ENCODE results near the gene ELF5.

The ELF5 gene

DNA sequence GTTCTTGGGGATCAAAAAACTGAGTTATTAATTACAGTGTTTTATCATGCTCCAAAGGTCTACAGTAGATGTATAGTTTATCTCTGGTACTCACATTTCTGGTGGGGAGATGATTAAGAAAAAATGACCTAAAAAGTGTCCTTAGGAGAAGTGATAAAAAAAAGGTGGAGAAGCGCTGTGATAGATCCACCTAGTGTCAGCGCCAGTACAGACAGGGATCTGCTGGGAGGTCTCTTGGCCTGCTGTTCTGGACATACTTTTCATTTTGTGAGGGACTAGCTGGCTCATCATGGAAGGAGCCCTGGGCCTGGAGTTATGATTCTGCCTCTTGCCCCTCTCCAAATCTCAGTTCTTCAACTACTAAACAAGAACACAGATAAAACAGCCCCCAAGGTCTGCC, 2.9 kb downstream of the ELF5 start:
- H3K27ac Mint-ChIP-seq = no peak overlapping the region
- no peaks in the 10 kb centered on the region for H3K27me3 Mint-ChIP-seq
- H3K4me1 Mint-ChIP-seq = no peaks in the 10 kb centered on the region
- H3K9me3 Mint-ChIP-seq = no peaks in the 10 kb centered on the region
- ATAC-seq (ENCODE audit: low read depth) (no peak), DNase-seq (ENCODE audit: low spot score in 2 of 2) (no peak)
- H3K36me3 Mint-ChIP-seq = no peaks in the 10 kb centered on the region
- no peak overlapping the region for H3K4me3 Mint-ChIP-seq

DNA sequence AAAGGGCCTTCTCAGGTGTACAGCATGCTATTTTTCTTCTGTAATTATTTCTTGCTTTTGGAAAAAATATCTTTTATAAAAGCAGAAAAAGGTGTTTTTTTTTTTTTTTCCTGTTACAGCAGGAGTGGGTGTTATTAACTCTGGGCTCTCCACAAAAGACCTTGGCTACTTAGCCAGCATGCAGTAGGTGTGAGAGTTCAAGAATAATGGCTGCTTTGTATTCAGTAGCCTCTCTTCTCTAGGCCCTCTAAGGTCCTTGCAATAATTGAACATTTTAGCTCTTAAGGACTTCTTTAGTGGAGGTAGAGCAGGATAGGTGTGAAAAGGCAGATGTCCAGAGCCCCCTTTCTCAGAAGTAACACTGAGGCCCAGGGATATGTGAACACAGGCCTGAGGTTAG, 3.4 kb downstream of the ELF5 start:
- Mint-ChIP-seq H3K4me3 (no peak overlapping the region), H3K4me1 (no peaks in the 10 kb centered on the region), H3K27ac (no peak overlapping the region), H3K27me3 (no peaks in the 10 kb centered on the region), H3K9me3 (no peaks in the 10 kb centered on the region), H3K36me3 (no peaks in the 10 kb centered on the region)
- ATAC-seq (ENCODE audit: low read depth) = no peak
- no peak for DNase-seq (ENCODE audit: low spot score in 2 of 2)

DNA sequence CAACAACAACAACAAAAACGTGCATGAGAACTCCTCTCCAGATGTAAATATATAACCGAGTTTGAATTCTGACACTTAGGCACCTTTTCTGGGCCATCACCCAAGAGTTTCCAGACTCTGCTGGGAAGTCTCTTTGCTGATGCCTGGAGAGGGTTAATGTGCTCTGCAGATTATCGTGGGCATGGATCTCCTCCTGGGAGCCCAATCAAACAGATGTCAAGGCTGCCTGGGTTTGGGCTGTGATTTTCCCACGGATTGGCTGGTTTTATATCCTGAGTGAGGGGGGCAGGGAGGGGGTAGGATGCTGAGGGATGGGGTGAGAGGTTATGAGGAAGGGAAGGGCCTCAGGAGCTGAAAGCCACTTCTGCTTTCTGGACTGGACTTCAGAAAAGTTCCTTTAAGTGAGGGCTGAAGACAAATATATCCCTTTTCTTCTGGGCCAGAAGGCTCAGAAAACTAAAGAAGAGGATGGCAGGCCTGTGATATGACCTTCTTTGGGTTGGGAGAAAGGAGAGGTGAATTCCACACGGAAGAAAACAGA, 4.2 kb downstream of the ELF5 start:
- H3K36me3 Mint-ChIP-seq = no peaks in the 10 kb centered on the region
- no peaks in the 10 kb centered on the region for H3K4me1 Mint-ChIP-seq
- DNase-seq (ENCODE audit: low spot score in 2 of 2) (no peak), ATAC-seq (ENCODE audit: low read depth) (no peak)
- H3K4me3 Mint-ChIP-seq = no peak overlapping the region
- no peaks in the 10 kb centered on the region for H3K9me3 Mint-ChIP-seq
- H3K27me3 Mint-ChIP-seq = no peaks in the 10 kb centered on the region
- no peak overlapping the region for H3K27ac Mint-ChIP-seq

DNA sequence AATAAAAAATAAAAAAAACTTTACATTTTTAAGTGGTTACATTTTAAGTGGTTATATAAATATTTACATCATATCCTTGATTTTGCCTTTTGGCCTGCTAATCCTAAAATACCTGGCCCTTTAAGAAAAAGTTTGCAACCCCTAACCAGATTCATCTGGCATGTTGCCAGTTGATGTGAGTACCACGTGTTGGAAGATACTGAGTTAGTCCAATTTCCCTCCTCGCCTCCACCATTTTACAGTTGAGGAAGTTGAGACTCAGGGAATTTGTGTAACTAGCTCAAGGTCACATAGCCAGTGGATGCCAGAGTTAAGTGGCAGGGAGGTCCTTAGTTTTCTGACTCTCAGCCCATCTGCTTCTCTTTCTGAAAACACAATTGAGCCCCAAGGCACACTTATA, 5.1 kb downstream of the ELF5 start:
- Mint-ChIP-seq H3K9me3 (no peaks in the 10 kb centered on the region), H3K36me3 (no peaks in the 10 kb centered on the region), H3K4me3 (no peak overlapping the region), H3K4me1 (no peaks in the 10 kb centered on the region), H3K27me3 (no peaks in the 10 kb centered on the region), H3K27ac (no peak overlapping the region)
- DNase-seq (ENCODE audit: low spot score in 2 of 2) (no peak), ATAC-seq (ENCODE audit: low read depth) (no peak)

DNA sequence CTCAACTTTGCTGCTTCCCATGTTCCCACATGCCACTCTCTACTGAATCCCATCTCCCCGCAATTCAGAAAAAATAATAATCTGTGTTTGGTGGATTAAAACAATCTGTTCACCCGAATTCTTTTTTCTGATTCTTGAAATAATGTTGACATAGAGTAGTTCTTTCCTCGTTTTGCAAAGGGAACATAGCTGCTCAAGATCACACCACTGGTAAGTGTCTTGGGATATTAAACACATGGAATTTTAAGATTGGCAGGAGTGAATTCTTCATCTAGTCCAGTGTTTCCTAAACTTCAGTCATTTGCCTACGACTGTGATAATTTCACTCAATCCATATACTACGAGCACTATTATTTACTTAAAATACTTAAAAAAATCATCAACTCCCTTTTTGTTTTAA, 6.0 kb downstream of the ELF5 start:
- no peaks in the 10 kb centered on the region for H3K4me1 Mint-ChIP-seq
- no peak overlapping the region for H3K4me3 Mint-ChIP-seq
- ATAC-seq (ENCODE audit: low read depth) = no peak
- no peak for DNase-seq (ENCODE audit: low spot score in 2 of 2)
- H3K9me3 Mint-ChIP-seq = no peaks in the 10 kb centered on the region
- H3K27me3 Mint-ChIP-seq = no peaks in the 10 kb centered on the region
- no peak overlapping the region for H3K27ac Mint-ChIP-seq
- no peaks in the 10 kb centered on the region for H3K36me3 Mint-ChIP-seq

DNA sequence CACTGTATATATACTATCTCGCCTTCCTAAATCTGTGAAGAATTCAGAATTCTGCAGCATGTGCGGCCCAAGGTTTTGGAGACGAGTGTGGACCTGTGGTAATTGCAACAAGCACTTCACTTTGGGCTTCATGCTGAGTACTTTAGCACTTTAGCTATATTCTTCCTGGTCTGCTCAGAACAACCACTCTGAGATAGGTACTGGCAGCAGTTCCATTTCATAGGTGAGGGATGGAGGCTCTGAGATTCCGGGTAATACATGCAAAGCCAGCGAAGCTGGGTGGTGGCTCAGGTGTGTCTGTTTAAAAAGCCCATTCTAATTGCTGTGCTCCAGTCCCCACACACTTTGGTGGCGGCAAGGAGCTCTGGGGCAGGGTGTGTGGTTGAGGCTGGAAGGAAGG, 6.4 kb downstream of the ELF5 start:
- Mint-ChIP-seq H3K9me3 (no peaks in the 10 kb centered on the region), H3K4me3 (no peak overlapping the region), H3K27ac (no peak overlapping the region), H3K4me1 (no peaks in the 10 kb centered on the region), H3K27me3 (peaks cover under 1% of the 10 kb centered on the region), H3K36me3 (no peaks in the 10 kb centered on the region)
- DNase-seq (ENCODE audit: low spot score in 2 of 2) (no peak), ATAC-seq (ENCODE audit: low read depth) (no peak)

DNA sequence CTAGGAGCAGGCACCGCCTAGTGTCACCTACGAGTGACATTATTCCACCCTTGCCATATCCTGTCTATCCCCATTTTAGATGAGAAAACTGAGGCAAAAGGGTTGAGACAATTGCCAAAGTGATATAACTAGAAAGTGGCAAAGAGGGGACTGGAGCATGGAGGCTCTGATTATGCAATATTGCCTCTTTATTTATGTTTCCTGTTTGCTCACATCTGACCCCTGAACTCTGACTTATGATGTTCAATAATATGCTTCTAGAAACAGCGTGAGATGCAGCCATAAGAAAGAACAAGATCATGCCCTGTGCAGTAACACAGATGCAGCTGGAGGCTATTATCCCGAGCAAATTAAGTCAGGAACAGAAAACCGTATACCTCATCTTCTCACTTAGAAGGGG, 7.7 kb downstream of the ELF5 start:
- Mint-ChIP-seq H3K9me3 (no peaks in the 10 kb centered on the region), H3K27me3 (peaks cover 4% of the 10 kb centered on the region), H3K4me3 (no peak overlapping the region), H3K4me1 (peaks cover 2% of the 10 kb centered on the region), H3K27ac (no peak overlapping the region), H3K36me3 (no peaks in the 10 kb centered on the region)
- DNase-seq (ENCODE audit: low spot score in 2 of 2) = no peak
- ATAC-seq (ENCODE audit: low read depth) = no peak

DNA sequence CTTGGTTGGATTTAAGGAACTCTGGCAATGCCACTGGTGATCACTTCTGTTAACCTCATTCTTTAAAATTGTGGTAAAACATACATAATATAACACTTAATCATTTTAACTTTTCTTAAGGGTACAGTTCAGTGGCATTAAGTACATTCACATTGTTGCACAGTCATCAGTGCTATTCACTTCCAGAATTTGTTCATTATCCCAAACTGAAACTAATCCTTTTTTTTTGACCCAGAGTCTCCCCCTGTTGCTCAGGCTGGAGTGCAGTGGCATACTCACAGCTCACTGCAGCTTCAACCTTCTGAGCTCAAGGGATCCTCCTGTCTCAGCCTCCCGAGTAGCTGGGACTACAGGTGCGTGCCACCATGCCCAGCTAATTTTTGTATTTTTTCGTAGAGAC, 10.6 kb downstream of the ELF5 start:
- H3K27ac Mint-ChIP-seq = no peak overlapping the region
- ATAC-seq (ENCODE audit: low read depth) = no peak
- H3K4me3 Mint-ChIP-seq = no peak overlapping the region
- no peak for DNase-seq (ENCODE audit: low spot score in 2 of 2)
- H3K4me1 Mint-ChIP-seq = peaks cover 2% of the 10 kb centered on the region
- peaks cover 4% of the 10 kb centered on the region for H3K27me3 Mint-ChIP-seq
- no peaks in the 10 kb centered on the region for H3K9me3 Mint-ChIP-seq
- no peaks in the 10 kb centered on the region for H3K36me3 Mint-ChIP-seq

DNA sequence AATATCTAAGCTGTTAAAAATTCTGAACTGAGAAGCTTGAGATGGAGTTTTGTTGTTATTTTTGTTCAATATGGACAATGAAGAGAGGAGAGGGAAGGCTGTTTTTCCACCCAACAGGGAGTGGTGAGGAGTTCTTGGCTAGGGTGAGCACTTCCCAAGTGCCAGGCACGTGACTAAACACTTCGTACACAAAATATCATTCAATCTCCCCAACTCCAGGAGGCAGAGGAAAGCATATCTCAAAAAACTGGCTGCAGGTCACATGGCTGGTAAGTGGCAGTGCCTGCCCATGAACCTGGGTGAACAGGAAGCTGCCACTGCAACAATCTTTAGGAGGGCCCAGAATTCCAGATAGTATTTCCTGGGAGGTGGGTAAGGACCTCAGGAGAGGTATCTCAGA, 11.6 kb downstream of the ELF5 start:
- H3K36me3 Mint-ChIP-seq = no peaks in the 10 kb centered on the region
- ATAC-seq (ENCODE audit: low read depth) (no peak), DNase-seq (ENCODE audit: low spot score in 2 of 2) (no peak)
- peaks cover 4% of the 10 kb centered on the region for H3K27me3 Mint-ChIP-seq
- H3K4me3 Mint-ChIP-seq = no peak overlapping the region
- no peak overlapping the region for H3K27ac Mint-ChIP-seq
- H3K4me1 Mint-ChIP-seq = peaks cover 2% of the 10 kb centered on the region
- no peaks in the 10 kb centered on the region for H3K9me3 Mint-ChIP-seq

DNA sequence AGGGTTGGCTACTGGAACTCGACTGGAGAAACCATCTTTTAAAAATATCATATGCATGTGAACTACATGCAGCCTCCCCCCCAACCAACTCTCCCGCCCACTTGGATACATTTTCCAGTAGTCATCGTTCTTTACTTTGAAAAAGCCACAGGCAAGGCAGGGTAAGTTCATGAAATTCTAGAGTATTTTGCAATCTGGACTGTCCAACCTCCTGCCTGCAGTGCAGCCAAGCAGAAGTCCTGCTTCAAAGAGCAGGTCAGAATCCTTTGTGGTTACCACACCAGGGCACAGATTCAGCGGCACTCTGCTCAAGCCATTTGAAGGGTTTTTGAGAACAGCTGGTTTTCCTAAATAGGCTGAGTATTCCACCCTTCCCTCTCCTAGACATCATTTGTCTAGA, 12.1 kb downstream of the ELF5 start:
- Mint-ChIP-seq H3K27me3 (peaks cover 5% of the 10 kb centered on the region), H3K9me3 (no peaks in the 10 kb centered on the region), H3K4me1 (peaks cover 2% of the 10 kb centered on the region), H3K4me3 (no peak overlapping the region), H3K36me3 (no peaks in the 10 kb centered on the region), H3K27ac (no peak overlapping the region)
- DNase-seq (ENCODE audit: low spot score in 2 of 2) (no peak), ATAC-seq (ENCODE audit: low read depth) (no peak)

DNA sequence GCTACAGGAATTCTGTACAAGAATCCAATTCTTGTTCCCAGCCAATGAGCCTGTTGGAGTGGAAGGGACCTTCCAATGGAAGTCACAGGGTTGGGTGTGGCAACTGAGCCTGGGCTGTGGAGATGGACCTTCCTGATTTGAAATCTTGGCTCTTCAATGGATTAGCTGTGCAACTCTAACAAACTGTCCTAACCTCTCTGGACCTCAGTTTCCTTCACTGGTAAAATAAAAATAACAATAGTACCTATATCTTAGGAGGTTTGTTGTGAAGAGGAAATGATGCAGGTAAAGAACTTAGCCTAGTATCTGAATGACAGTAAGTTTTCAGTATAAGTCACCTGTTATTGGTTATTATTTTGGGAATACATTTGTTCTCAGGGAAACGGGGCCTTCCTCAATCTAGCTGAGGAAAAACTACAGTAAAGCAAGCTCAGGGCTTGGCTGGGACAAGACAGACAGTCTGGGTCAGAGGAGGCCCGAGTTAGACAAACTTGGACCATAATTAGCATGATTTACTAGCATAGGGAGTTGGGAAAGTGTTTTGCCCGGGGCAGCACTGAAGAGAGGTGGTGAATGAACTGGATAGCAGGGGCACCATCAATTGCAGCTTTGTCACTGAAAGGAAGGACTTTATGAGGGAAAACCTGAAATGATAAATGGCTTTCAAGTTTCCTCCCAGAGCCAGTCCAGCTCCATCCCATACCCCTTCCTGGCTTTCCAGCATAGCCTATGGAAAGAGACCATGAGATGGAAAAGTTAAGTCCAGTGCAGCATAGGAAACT, 13.7 kb downstream of the ELF5 start:
- peaks cover 9% of the 10 kb centered on the region for H3K27me3 Mint-ChIP-seq
- no peak overlapping the region for H3K4me3 Mint-ChIP-seq
- H3K27ac Mint-ChIP-seq = no peak overlapping the region
- ATAC-seq (ENCODE audit: low read depth) (no peak), DNase-seq (ENCODE audit: low spot score in 2 of 2) (no peak)
- H3K36me3 Mint-ChIP-seq = peaks cover 2% of the 10 kb centered on the region
- peaks cover 2% of the 10 kb centered on the region for H3K4me1 Mint-ChIP-seq
- H3K9me3 Mint-ChIP-seq = no peaks in the 10 kb centered on the region

DNA sequence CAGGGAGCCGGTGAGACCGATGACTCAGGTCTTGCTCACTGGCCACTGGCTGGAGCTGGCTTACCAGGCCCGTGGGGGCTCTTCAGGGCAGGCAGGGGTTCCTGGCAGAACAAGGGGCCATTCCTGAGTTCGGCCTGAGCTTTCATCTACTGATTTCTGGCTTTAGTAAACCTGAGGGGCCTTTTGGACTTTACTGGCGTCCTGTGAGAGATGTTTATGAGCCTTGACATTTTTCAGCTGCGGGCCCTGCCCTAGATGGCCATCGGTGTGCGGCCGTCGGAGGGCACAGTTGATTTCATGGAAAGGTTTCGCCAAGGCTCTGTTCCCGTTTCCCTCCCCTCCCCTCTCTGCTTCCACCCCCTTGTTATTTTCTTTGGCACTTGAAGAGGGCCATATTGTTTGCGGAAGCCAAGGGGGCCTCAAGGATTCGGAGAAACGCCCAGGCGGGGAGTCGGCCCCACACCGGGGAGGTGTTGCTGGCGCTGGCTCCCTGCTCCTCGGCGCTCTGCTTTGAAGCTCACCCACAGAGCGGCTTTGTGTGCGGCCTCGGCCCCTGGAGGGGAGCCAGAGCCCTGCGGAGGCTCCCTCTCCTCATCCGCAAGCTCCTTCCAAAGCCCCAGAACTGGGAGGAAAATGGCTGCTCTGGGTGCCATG, 17.7 kb downstream of the ELF5 start:
- no peak overlapping the region for H3K4me3 Mint-ChIP-seq
- H3K27me3 Mint-ChIP-seq = peaks cover 11% of the 10 kb centered on the region
- no peaks in the 10 kb centered on the region for H3K4me1 Mint-ChIP-seq
- peaks cover 2% of the 10 kb centered on the region for H3K36me3 Mint-ChIP-seq
- ATAC-seq (ENCODE audit: low read depth) (no peak), DNase-seq (ENCODE audit: low spot score in 2 of 2) (no peak)
- no peaks in the 10 kb centered on the region for H3K9me3 Mint-ChIP-seq
- no peak overlapping the region for H3K27ac Mint-ChIP-seq

DNA sequence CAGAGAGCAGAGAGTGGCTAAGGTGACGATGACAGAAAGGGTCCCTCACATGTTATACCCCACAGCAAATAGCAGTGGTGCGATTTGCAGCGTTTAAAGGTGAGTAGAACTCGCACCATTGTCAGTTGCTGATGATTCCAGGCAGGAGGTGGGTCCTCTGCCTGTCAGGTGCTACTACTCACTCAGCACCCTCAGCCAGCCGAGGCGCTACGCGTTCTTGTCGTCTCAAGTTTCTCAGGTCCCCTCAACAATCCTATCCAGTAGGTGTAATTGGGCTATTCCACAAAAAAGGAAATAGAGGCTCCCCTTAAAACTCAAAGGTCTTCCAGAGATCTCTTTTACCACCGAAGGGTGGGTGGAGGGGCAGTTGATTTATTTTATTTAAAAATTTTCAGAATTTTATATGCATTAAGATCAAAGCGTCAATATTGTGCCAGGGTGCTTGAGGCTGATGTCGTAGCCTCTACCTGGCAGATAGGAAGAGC, 18.3 kb downstream of the ELF5 start:
- H3K27ac Mint-ChIP-seq = no peak overlapping the region
- H3K9me3 Mint-ChIP-seq = no peaks in the 10 kb centered on the region
- no peak for DNase-seq (ENCODE audit: low spot score in 2 of 2)
- no peak overlapping the region for H3K4me3 Mint-ChIP-seq
- H3K27me3 Mint-ChIP-seq = peaks cover 11% of the 10 kb centered on the region
- ATAC-seq (ENCODE audit: low read depth) = no peak
- H3K36me3 Mint-ChIP-seq = peaks cover 2% of the 10 kb centered on the region
- no peaks in the 10 kb centered on the region for H3K4me1 Mint-ChIP-seq

DNA sequence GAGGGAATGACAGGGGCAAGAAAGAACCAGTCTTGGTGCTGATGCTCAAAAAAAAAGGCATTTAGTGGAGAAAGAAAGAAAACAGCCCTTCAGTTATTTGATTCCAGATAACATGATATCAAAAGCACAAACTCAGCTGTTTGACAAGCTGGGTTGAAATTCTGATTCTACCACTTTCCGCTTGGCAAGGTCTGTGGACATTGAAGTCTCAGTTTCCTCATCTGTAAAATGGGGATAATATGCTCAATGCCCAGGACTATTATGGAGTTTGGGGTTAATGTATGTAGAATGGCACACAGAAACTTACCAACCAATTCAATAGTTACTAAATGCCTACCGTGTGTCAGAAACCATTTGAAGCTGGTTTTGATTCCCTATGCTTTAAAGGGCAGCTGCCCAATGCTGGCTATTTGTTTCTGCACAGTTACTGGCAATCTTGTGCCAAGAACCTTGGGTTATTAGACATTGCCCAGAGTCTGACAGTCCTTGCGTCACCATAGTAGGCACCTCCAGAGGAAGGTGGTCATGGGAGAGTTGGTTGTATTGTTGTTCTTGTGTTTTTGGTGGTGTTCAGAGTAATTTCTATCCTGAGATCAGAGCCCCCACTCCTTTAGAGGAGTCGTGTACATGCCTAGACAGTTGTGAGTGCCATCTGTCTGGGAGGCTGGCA, 19.5 kb downstream of the ELF5 start:
- H3K36me3 Mint-ChIP-seq = peaks cover 2% of the 10 kb centered on the region

More for the DNA sequence above, 19.5 kb downstream of the ELF5 start:
- Mint-ChIP-seq H3K4me3 (no peak overlapping the region), H3K4me1 (no peaks in the 10 kb centered on the region), H3K27ac (no peak overlapping the region), H3K9me3 (no peaks in the 10 kb centered on the region), H3K27me3 (peaks cover 11% of the 10 kb centered on the region)
- no peak for DNase-seq (ENCODE audit: low spot score in 2 of 2)
- ATAC-seq (ENCODE audit: low read depth) = no peak

Data from memory B cell (primary cell).